Testis (tissue), 2 donors: ENCODE data around the gene TRIM3.

Experiments used
- POLR2A ChIP-seq: fragments of 450-650 bp; IDR thresholded peaks from one replicate; pipeline ENCODE4 v1.6.1; 2017; ENCODE audit warnings: antibody characterized with exemption, mild to moderate bottlenecking, moderate library complexity
- TF ChIP-seq, protein P1 (sequence below), 3 experiments: fragments of 450-650 bp in 2 of 3; fragments of 200-600 bp in 1 of 3; sonication (generic) in 1 of 3; IDR thresholded peaks; one replicate each; pipeline ENCODE4 v1.5.1; 2016 to 2019; ENCODE audit warnings: antibody characterized with exemption in 3 of 3, mild to moderate bottlenecking in 2 of 3, moderate library complexity in 1 of 3

- TF ChIP-seq, protein P1, sequence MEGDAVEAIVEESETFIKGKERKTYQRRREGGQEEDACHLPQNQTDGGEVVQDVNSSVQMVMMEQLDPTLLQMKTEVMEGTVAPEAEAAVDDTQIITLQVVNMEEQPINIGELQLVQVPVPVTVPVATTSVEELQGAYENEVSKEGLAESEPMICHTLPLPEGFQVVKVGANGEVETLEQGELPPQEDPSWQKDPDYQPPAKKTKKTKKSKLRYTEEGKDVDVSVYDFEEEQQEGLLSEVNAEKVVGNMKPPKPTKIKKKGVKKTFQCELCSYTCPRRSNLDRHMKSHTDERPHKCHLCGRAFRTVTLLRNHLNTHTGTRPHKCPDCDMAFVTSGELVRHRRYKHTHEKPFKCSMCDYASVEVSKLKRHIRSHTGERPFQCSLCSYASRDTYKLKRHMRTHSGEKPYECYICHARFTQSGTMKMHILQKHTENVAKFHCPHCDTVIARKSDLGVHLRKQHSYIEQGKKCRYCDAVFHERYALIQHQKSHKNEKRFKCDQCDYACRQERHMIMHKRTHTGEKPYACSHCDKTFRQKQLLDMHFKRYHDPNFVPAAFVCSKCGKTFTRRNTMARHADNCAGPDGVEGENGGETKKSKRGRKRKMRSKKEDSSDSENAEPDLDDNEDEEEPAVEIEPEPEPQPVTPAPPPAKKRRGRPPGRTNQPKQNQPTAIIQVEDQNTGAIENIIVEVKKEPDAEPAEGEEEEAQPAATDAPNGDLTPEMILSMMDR (IDR thresholded peaks at IDR 0.05) = no peak
- no peak for TF ChIP-seq POLR2A
Measured at GRCh38 chr11:6459099-6459450, 14.7 kb downstream of the TRIM3 start.
